Mesenteric fat pad (tissue), 1 donor: ENCODE measurements around the gene UBXN6. TPM values are rescaled to one million over a fixed set of nuclear protein-coding genes. Genes with fewer than 3 reads are reported as not detected.
A peak's percentile ranks its signal among the peaks of the same experiment; 100 is the strongest.

Experiments used
- DNase-seq: peaks from one replicate; pipeline ENCODE4 v3.0.0-alpha.2; 2020; ENCODE audit warnings: low spot score
- microRNA-seq: library from miRNA; unstranded; fragments of <30 nt; microRNA quantifications from one replicate; pipeline ENCODE4 v1.2.0, GENCODE V29; 2020; ENCODE audit warnings: borderline number of aligned reads
- total RNA-seq: library from RNA; stranded (reverse); fragmentation: NEBNext Ultra II Directional; extraction: Animal tissue kit (Norgen Biotek cat#: 25700); gene quantifications from one replicate; pipeline ENCODE4 v1.2.1, GENCODE V29; 2021
- donor health status: DM: yes; HTN: yes; CAD: no.

The UBXN6 gene
- total RNA-seq, 1 donor from 2014 or later = 119 TPM

DNA sequence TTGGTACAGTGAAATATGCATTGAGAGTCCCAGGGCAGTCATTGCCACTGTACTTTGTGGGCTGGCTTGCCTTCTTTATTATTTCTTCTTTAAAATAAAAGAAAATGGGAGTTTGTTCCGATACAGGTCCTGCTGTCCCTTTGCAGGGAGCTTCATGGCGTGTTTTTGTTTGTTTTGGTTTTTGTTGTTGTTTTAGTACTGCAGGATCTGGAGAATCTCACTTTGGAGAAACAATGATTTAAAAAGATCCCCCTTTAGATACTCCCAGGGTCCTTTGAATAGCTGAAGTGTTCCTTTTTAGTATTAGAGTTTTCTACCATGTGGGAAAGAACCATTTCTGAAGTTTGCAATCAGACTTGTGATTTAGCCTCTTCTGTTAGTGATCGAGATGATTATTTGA is 44.0 kb downstream of the UBXN6 start:
- DNase-seq = no peak

DNA sequence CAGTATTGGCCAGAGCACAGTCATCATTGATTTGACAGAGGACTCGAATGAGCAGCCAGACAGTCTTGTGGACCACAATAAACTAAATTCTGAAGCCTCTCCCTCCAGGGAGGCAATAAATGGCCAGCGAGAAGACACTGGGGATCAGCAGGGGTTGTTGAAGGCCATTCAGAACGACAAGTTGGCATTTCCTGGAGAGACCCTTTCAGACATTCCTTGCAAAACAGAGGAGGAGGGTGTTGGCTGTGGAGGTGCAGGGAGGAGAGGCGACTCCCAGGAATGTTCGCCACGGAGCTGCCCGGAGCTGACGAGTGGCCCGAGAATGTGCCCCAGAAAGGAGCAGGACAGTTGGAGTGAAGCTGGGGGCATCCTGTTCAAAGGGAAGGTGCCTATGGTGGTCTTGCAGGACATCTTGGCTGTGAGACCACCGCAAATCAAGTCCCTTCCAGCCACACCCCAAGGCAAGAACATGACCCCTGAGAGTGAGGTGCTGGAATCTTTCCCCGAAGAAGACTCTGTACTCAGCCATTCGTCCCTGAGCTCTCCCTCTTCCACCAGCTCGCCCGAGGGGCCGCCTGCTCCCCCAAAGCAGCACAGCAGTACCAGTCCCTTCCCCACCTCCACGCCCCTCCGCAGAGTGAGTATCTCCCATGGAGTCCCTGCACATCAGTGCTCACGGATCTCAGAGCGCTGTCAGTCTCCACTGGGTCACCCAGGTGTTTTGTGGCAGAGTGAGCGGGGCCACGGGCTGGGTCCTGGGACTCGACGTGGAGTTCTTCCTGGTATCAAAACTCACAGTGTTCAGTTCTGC is 48.3 kb downstream of the UBXN6 start:
- DNase-seq = no peak

DNA sequence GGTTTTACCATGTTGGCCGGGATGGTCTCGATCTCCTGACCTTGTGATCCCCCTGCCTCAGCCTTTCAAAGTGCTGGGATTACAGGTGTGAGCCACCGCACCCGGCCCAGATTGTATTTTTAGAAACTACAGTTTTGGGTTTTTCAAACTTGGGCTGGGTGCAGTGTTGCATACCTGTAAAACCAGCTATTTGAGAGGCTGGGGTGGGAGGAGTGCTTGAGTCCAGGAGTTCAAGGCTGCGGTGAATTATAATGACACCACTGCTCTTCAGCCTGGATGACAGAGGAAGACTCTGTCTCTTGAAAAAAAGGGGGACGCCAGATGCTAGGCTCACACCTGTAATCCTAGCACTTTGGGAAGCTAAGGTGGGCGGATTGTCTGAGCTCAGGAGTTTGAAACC is 51.0 kb downstream of the UBXN6 start:
- DNase-seq = no peak

DNA sequence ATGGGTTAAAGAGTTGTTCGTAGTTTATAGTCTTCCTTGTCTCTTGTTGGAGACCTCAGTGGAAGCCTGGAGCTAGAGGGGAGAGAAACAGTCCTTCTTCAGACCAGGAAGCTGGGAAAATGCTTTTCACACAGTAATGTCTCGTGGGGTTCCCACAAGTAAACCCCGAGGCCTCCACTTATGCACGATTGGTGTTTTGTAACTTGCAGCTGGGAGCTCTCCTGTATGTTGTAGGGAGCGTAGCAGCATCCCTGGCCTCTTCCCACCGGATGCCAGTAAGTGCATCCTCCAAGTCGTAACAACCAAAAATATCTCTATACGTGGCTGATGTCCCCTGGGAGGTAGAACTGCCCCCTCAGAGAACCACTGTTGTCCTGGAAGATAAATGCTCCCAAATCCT is 51.6 kb downstream of the UBXN6 start:
- no peak for DNase-seq

DNA sequence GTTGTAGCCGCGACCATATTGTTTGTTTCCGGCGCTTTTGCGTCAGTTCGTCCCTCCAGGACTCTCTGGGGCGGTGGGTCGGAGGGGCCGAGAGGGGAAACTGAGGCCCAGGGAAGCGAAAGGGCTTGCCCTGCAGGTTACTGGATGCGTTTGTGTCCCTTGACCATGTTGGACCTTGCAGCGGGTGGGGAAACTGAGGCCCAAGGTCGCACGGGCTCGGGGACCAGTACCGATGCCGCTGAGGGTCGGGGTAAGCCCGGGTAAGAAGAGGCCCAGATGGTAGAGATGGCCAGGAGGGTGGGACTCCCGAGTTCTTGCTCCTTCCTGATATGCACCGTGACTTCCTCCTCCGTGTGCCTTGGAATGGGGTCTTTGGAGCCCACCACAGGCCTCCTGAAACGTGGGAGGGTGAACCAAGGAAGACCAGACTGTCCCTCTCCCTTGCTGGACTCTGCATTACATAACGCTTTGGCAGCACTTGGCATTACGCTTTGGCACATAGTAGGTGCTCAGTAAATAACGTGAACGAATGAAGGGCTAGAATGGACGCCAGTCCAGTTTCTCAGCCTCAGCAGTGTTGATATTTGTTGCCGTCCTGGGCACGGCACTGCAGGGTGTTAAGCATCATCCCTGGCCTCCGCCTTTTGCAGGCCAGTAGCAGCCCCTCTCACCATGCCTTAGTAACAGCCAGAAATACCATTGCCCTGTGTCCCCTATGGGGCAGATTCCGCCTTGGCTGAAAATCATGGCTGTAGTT is 54.4 kb downstream of the UBXN6 start:
- DNase-seq = no peak

DNA sequence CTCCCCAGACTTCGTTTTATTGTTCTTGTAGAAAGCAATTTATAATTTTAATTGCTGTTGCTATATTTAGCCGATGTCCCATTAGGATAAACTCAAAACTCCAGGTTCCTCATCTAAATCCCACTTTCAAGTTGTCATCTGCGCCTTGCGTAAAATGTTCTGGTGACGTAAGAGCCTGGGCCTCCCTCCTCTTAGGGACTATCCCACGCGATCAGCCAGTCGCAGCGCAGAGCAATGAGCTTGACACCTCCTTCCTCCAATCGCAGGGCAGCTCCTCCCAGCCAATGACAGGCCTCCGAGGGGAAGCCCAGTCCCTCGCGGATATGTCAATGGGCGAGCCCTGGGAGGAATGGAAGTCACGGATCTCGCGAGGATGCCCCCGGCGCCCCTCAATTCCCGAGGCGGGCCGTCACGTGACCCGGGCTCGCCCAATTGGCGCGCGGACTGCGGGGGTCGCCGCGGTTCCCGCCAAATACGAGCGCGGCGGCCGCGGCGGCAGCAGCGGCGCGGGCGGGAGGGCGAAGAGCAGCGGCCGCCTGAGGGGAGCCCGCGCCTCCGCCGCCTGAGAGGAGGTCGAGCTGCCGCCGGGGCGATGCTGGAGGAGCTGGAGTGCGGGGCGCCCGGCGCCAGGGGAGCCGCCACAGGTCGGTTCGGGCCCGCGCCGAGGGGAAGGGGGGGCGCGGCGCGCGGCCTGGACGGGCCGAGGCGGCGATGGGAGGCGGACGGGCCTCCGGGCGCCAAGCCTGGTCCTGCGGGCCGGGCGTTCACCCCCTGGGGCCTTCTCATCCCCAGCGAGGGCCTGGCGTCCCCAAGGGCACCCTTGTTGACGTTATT is 55.2 kb downstream of the UBXN6 start, which contains the start of gene CHAF1A:
TSS of gene CHAF1A (plus strand) at position 470 of the 834 bp plus-strand sequence. CDS start at position 593, 123 bp downstream.
- DNase-seq = peak; percentile 99

DNA sequence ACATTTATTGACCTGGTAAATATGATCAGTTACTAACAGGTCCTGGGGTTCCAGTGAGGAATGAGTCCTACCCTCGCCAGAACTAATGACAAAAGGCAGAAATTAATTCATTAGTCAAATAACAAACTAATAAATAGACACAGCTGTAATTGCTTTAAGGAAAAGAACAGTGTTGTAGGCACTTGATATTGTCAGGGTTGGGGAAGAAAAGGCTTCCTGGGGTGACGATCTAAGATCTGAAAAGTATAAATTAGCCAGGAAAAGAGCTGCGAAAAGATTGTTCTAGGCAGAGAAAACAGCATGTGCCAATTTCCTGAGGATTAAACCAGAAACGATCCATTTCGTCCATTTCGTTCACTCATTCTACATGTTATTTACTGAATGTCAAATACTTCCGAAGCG is 55.8 kb downstream of the UBXN6 start:
- DNase-seq = no peak

DNA sequence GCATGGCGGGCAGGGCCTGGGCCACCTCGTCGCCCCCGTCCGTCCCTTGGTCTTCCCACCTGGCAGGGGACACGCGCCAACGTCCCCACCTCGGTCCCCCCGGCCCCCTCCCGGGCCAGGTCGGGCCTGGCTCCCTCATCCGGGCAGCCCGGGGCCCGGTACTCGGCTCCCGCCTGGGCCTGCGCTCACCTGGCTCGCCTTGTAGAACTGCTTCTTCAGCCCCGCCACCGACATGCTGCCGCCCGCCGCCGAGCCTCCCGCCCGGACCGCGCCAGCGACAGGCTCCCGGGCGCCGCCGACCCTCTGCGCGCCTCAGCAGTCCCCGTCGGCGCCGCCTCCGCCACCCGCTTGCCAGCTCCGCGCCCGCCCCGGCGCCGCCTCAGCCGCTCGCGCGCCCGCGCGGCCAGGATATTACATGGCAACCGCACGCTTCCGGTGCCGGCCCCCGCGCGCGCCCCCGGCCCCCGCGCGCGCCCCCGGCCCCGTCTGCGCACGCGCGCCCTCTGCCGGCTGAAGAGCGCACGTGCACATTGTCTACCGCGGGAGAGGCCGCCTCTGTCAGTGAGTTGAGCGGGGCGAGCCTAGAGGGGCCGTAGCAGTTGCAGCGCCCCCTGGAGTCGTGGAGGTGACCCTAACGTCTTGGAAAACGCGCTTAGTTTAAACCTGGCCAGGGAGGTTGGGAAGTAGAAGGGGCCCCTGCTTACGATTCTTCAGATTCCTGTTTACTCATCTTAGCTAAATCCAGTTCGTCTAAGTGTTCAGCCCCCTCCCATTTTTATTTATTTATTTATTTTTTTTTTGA is 57.3 kb downstream of the UBXN6 start, which contains the start of gene SH3GL1:
TSS of gene SH3GL1 (minus strand) at position 413 of the 802 bp plus-strand sequence. CDS start at position 234, 179 bp downstream.
- peak; percentile 96 for DNase-seq

DNA sequence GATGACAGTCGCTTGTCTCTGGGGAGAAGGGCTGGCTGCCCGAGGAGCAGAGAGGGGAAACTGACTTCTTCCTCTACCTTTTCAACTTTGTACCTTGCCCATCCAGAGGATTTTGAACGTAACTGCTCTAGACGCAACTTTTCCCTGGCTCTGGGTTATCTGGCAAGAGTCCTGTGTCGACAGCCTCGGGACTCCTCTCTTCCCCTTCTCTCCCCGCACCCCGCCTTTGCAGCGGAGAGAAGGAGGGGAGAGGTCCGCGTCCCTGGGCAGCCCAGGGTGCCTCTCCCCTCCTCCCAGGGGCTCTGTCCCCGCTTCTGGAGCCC is 57.8 kb downstream of the UBXN6 start:
- DNase-seq = no peak

DNA sequence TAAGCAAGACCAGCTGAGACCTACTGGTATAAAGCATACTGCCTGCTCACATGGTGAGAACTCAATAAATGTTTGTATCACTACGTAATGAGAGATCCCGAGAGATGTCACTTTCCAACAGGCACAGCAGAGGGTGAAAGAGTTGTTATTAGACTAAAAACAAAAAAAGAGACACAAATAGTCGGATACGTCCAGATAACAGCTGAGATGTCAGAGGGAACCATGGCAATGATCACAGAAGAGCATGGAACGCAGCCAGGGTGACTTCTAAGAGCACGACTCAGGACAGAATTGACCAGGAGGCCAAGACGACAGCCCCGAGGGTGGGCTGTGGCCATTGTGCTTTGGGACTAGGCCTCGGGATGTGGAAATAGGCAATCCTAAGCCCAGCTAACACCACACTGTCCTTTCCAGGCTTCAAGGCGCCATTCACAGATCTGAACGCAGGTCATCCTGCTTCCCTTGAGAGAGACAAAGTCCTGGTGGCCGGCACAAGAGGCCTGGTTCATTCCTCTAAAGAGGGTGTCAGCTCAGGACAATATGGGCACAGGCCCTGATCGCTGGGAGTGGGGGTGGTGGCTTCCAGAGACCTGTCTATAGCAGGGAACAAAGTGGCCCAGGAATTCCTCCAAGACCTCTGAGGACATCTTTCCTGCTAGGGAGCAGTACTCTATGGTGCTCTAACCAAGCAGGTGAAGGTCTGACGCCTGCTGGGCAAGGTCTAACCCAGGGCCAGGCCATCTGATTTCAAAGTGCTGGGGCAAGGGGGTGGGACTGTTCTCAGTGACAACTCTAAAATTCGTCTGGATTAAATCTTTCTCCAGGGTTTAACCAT is 60.4 kb downstream of the UBXN6 start:
- no peak for DNase-seq

Small RNA genes lying within 50 kb of the gene (microRNA-seq; reads per million reads assigned to microRNA genes)
- gene MIR4746 = not detected

Other genes with a start within 250 kb of the UBXN6 start
- gene EBI3, start 228.3 kb downstream of the UBXN6 start, total RNA-seq = 5.8 TPM
- gene YJU2, start 210.7 kb downstream of the UBXN6 start, total RNA-seq = 15.1 TPM
- not detected for gene SHD, start 178.5 kb downstream of the UBXN6 start, total RNA-seq
- 0.45 TPM for gene TMIGD2, start 155.4 kb downstream of the UBXN6 start, total RNA-seq
- not detected for gene FSD1, start 153.2 kb downstream of the UBXN6 start, total RNA-seq
- 3.0 TPM for gene STAP2, start 119.0 kb downstream of the UBXN6 start, total RNA-seq
- 14.4 TPM for gene MPND, start 114.2 kb downstream of the UBXN6 start, total RNA-seq
- 91.2 TPM for gene SH3GL1, start 57.2 kb downstream of the UBXN6 start, total RNA-seq
- gene CHAF1A, start 55.2 kb downstream of the UBXN6 start, total RNA-seq = 6.0 TPM
- gene HDGFL2, start 14.5 kb upstream of the UBXN6 start, total RNA-seq = 22.8 TPM
- 2,078 TPM for gene PLIN4, start 60.7 kb upstream of the UBXN6 start, total RNA-seq
- 62.5 TPM for gene PLIN5, start 77.4 kb upstream of the UBXN6 start, total RNA-seq
- 4.0 TPM for gene LRG1, start 82.2 kb upstream of the UBXN6 start, total RNA-seq
- gene SEMA6B, start 101.9 kb upstream of the UBXN6 start, total RNA-seq = 35.1 TPM
- gene TNFAIP8L1, start 181.7 kb upstream of the UBXN6 start, total RNA-seq = 6.9 TPM
- gene MYDGF, start 212.5 kb upstream of the UBXN6 start, total RNA-seq = 98.5 TPM